Gastroesophageal sphincter (tissue), 3 donors: Measurements from ENCODE around the gene TICAM1.
"Not testable (repeated sequence)": the region's sequence is repeated elsewhere in the genome, so short reads cannot be mapped to it uniquely, and the experiment has no call there.

ENCODE experiments used
- CTCF ChIP-seq, 4 experiments: fragments of 200-600 bp in 2 of 4; fragments of 450-650 bp in 2 of 4; sonication (generic) in 1 of 4; IDR thresholded peaks; one replicate each; pipeline ENCODE4 v1.5.1; 2017 to 2019; ENCODE audit warnings: antibody characterized with exemption in 4 of 4, mild to moderate bottlenecking in 2 of 4, moderate library complexity in 2 of 4
- EP300 ChIP-seq: sonication (generic); formaldehyde crosslinking; IDR thresholded peaks from one replicate; pipeline ENCODE4 v1.6.1; 2017; ENCODE audit warnings: antibody characterized with exemption, mild to moderate bottlenecking
- POLR2A ChIP-seq, 2 donors: fragments of 450-650 bp; IDR thresholded peaks; one replicate each; pipeline ENCODE4 v1.6.1; 2017; ENCODE audit warnings: antibody characterized with exemption in 2 of 2, mild to moderate bottlenecking in 2 of 2, moderate library complexity in 1 of 2

- not testable (repeated sequence) for TF ChIP-seq EP300; CTCF (IDR thresholded peaks at IDR 0.05); POLR2A (IDR thresholded peaks at IDR 0.05)
Observed at GRCh38 chr19:4792866-4793195, 38.7 kb downstream of the TICAM1 start.
